Measurements from ENCODE around the gene SLC22A23. TPM values are rescaled to one million over a fixed set of nuclear protein-coding genes. Genes with fewer than 3 reads are reported as not detected.

Gene SLC22A23
- total RNA-seq, 1 experiment from 2014 or later, result 2.7 TPM

- Histone ChIP-seq H3K9me3 (replicated peaks) (0 out of 2 replicates have a peak, but pooled peaks cover 3% of the 10 kb centered on the region), H3K27ac (no peak overlapping the region), H3K27me3 (replicated peaks) (no peaks in the 10 kb centered on the region), H3K4me3 (no peak overlapping the region), H3K36me3 (peaks cover 13% of the 10 kb centered on the region), H3K4me1 (replicated peaks) (no peaks in the 10 kb centered on the region)
- no peak for DNase-seq (ENCODE audit: low read depth in 1 of 2, low spot score in 2 of 2)
Measured at GRCh38 chr6:3283641-3284435, 173.0 kb downstream of the SLC22A23 start.

GRCh38 chr6:3283241-3283640 is 173.6 kb downstream of the SLC22A23 start:
- 0 out of 2 replicates have a peak, but pooled peaks cover 3% of the 10 kb centered on the region for H3K9me3 ChIP-seq (replicated peaks)
- H3K4me3 ChIP-seq, result no peak overlapping the region
- H3K27me3 ChIP-seq (replicated peaks), result no peaks in the 10 kb centered on the region
- H3K36me3 ChIP-seq, result peaks cover 13% of the 10 kb centered on the region
- no peak for DNase-seq (ENCODE audit: low read depth in 1 of 2, low spot score in 2 of 2)
- H3K27ac ChIP-seq, result no peak overlapping the region
- H3K4me1 ChIP-seq (replicated peaks), result no peaks in the 10 kb centered on the region

- Histone ChIP-seq H3K9me3 (replicated peaks) (0 out of 2 replicates have a peak, but pooled peaks cover 3% of the 10 kb centered on the region), H3K4me1 (replicated peaks) (no peaks in the 10 kb centered on the region), H3K4me3 (no peak overlapping the region), H3K36me3 (peaks cover 13% of the 10 kb centered on the region), H3K27me3 (replicated peaks) (no peaks in the 10 kb centered on the region), H3K27ac (no peak overlapping the region)
- no peak for DNase-seq (ENCODE audit: low read depth in 1 of 2, low spot score in 2 of 2)
Measured at GRCh38 chr6:3282476-3283236, 174.2 kb downstream of the SLC22A23 start.

GRCh38 chr6:3281631-3282475 is 175.0 kb downstream of the SLC22A23 start:
- H3K9me3 ChIP-seq (replicated peaks), result 0 out of 2 replicates have a peak, but pooled peaks cover 3% of the 10 kb centered on the region
- H3K4me1 ChIP-seq (replicated peaks), result no peaks in the 10 kb centered on the region
- peaks cover 13% of the 10 kb centered on the region for H3K36me3 ChIP-seq
- no peaks in the 10 kb centered on the region for H3K27me3 ChIP-seq (replicated peaks)
- DNase-seq (ENCODE audit: low read depth in 1 of 2, low spot score in 2 of 2), result no peak
- H3K4me3 ChIP-seq, result no peak overlapping the region
- no peak overlapping the region for H3K27ac ChIP-seq

GRCh38 chr6:3280866-3281465 is 175.9 kb downstream of the SLC22A23 start:
- Histone ChIP-seq H3K9me3 (replicated peaks) (0 out of 2 replicates have a peak, but pooled peaks cover 3% of the 10 kb centered on the region), H3K4me3 (no peak overlapping the region), H3K27me3 (replicated peaks) (no peaks in the 10 kb centered on the region), H3K27ac (no peak overlapping the region), H3K4me1 (replicated peaks) (no peaks in the 10 kb centered on the region), H3K36me3 (peaks cover 13% of the 10 kb centered on the region)
- DNase-seq (ENCODE audit: low read depth in 1 of 2, low spot score in 2 of 2), result no peak

GRCh38 chr6:3280091-3280490 is 176.8 kb downstream of the SLC22A23 start:
- Histone ChIP-seq H3K36me3 (peaks cover 13% of the 10 kb centered on the region), H3K4me1 (replicated peaks) (no peaks in the 10 kb centered on the region), H3K9me3 (replicated peaks) (0 out of 2 replicates have a peak, but pooled peaks cover 3% of the 10 kb centered on the region), H3K4me3 (no peak overlapping the region), H3K27ac (no peak overlapping the region), H3K27me3 (replicated peaks) (no peaks in the 10 kb centered on the region)
- DNase-seq (ENCODE audit: low read depth in 1 of 2, low spot score in 2 of 2), result no peak

GRCh38 chr6:3278691-3279090 is 178.2 kb downstream of the SLC22A23 start:
- Histone ChIP-seq H3K4me1 (replicated peaks) (no peaks in the 10 kb centered on the region), H3K27me3 (replicated peaks) (no peaks in the 10 kb centered on the region), H3K27ac (no peak overlapping the region), H3K4me3 (no peak overlapping the region), H3K9me3 (replicated peaks) (0 out of 2 replicates have a peak, but pooled peaks cover 3% of the 10 kb centered on the region), H3K36me3 (peaks cover 13% of the 10 kb centered on the region)
- no peak for DNase-seq (ENCODE audit: low read depth in 1 of 2, low spot score in 2 of 2)

GRCh38 chr6:3277851-3278416 is 178.9 kb downstream of the SLC22A23 start:
- DNase-seq (ENCODE audit: low read depth in 1 of 2, low spot score in 2 of 2), result no peak
- Histone ChIP-seq H3K36me3 (peaks cover 10% of the 10 kb centered on the region), H3K9me3 (replicated peaks) (0 out of 2 replicates have a peak, but pooled peaks cover 3% of the 10 kb centered on the region), H3K4me1 (replicated peaks) (no peaks in the 10 kb centered on the region), H3K4me3 (no peak overlapping the region), H3K27ac (no peak overlapping the region), H3K27me3 (replicated peaks) (no peaks in the 10 kb centered on the region)

GRCh38 chr6:3277251-3277650 is 179.6 kb downstream of the SLC22A23 start:
- no peaks in the 10 kb centered on the region for H3K27me3 ChIP-seq (replicated peaks)
- no peak for DNase-seq (ENCODE audit: low read depth in 1 of 2, low spot score in 2 of 2)
- H3K36me3 ChIP-seq, result peaks cover 12% of the 10 kb centered on the region

GRCh38 chr6:3276174-3277167 is 180.4 kb downstream of the SLC22A23 start:
- no peak overlapping the region for H3K27ac ChIP-seq
- H3K36me3 ChIP-seq, result peaks cover 18% of the 10 kb centered on the region

More at GRCh38 chr6:3277251-3277650, 179.6 kb downstream of the SLC22A23 start:
- Histone ChIP-seq H3K4me1 (replicated peaks) (no peaks in the 10 kb centered on the region), H3K27ac (no peak overlapping the region), H3K9me3 (replicated peaks) (0 out of 2 replicates have a peak, but pooled peaks cover 3% of the 10 kb centered on the region), H3K4me3 (no peak overlapping the region)

GRCh38 chr6:3273707-3274521 is 182.9 kb downstream of the SLC22A23 start:
- Histone ChIP-seq H3K27ac (no peak overlapping the region), H3K4me1 (replicated peaks) (no peaks in the 10 kb centered on the region), H3K36me3 (peaks cover 35% of the 10 kb centered on the region), H3K27me3 (replicated peaks) (no peaks in the 10 kb centered on the region), H3K4me3 (no peak overlapping the region), H3K9me3 (replicated peaks) (no peaks in the 10 kb centered on the region)
- DNase-seq (ENCODE audit: low read depth in 1 of 2, low spot score in 2 of 2), result no peak

More at GRCh38 chr6:3276174-3277167, 180.4 kb downstream of the SLC22A23 start:
- DNase-seq (ENCODE audit: low read depth in 1 of 2, low spot score in 2 of 2), result no peak
- no peak overlapping the region for H3K4me3 ChIP-seq
- H3K27me3 ChIP-seq (replicated peaks), result no peaks in the 10 kb centered on the region
- 0 out of 2 replicates have a peak, but pooled peaks cover 3% of the 10 kb centered on the region for H3K9me3 ChIP-seq (replicated peaks)
- no peaks in the 10 kb centered on the region for H3K4me1 ChIP-seq (replicated peaks)

All from SJSA1 (cell line).